ENCODE results near the gene SPOUT1. TPM values are rescaled to one million over a fixed set of nuclear protein-coding genes. Genes with fewer than 3 reads are reported as not detected.

SPOUT1 gene
- total and polyA plus RNA-seq, 2 of the 13 experiments (the other 11 are each of a cell fraction or from before 2014, with no cell fraction given), result 39.0 to 45.8 TPM

- peak; percentile 70; the same call in 1 of the 2 replicates for TF ChIP-seq FOXK1 (CRISPR knock-in tag; IDR thresholded peaks at IDR 0.05; ENCODE audit: borderline replicate concordance, low read depth)
- no peak; the same call in 1 of the 2 replicates for TF ChIP-seq IKZF5 (CRISPR knock-in tag; IDR thresholded peaks at IDR 0.05)
- TF ChIP-seq ZSCAN20 (CRISPR knock-in tag; IDR thresholded peaks at IDR 0.05; ENCODE audit: borderline replicate concordance), result no peak
- 0 out of 2 replicates have a peak, but pooled peaks have one; percentile 38 for TF ChIP-seq ZNF44 (CRISPR knock-in tag; IDR thresholded peaks at IDR 0.05)
- TF ChIP-seq POLR2G (IDR thresholded peaks at IDR 0.05; ENCODE audit: low read depth, low read length), result peak; percentile 95
- TF ChIP-seq DNMT1 (CRISPR knock-in tag; IDR thresholded peaks at IDR 0.05), result no peak
- TF ChIP-seq ZNF792 (CRISPR knock-in tag; IDR thresholded peaks at IDR 0.05), result peak; percentile 73; the same call in 1 of the 2 replicates
- no peak for TF ChIP-seq PBX2 (CRISPR knock-in tag; IDR thresholded peaks at IDR 0.05)
- peak; percentile 20; the same call in 1 of the 2 replicates for TF ChIP-seq MED1 (CRISPR knock-in tag; IDR thresholded peaks at IDR 0.05)
- peak; percentile 59; the same call in 1 of the 2 replicates for TF ChIP-seq TFDP1 (CRISPR knock-in tag; IDR thresholded peaks at IDR 0.05; ENCODE audit: borderline replicate concordance)
- no peak for TF ChIP-seq XBP1 (CRISPR knock-in tag; IDR thresholded peaks at IDR 0.05)
- peak; percentile 14; the same call in 1 of the 2 replicates for TF ChIP-seq CSRNP1 (CRISPR knock-in tag; IDR thresholded peaks at IDR 0.05)
- TF ChIP-seq ZFAT (CRISPR knock-in tag; conservative IDR thresholded peaks at IDR 0.05), result no peak
- no peak for TF ChIP-seq NR2F2 (IDR thresholded peaks at IDR 0.05; ENCODE audit: borderline replicate concordance, low read depth)
- TF ChIP-seq ZNF251 (CRISPR knock-in tag; IDR thresholded peaks at IDR 0.05), result no peak
- peak; percentile 56; the same call in 1 of the 2 replicates for TF ChIP-seq YEATS4 (CRISPR knock-in tag; IDR thresholded peaks at IDR 0.05; ENCODE audit: borderline replicate concordance)
- peak; percentile 49; the same call in 1 of the 2 replicates for TF ChIP-seq UBTF (CRISPR knock-in tag; IDR thresholded peaks at IDR 0.05)
- no peak for TF ChIP-seq ZBTB1 (CRISPR knock-in tag; IDR thresholded peaks at IDR 0.05; ENCODE audit: borderline replicate concordance)
- no peak for TF ChIP-seq PAX8 (CRISPR knock-in tag; IDR thresholded peaks at IDR 0.05; ENCODE audit: borderline replicate concordance)
- TF ChIP-seq TARDBP (CRISPR knock-in tag; IDR thresholded peaks at IDR 0.05), result peak; percentile 79
- no peak for TF ChIP-seq ZBTB34 (CRISPR knock-in tag; IDR thresholded peaks at IDR 0.05)
Observed at GRCh38 chr9:128818099-128818838, 11.3 kb downstream of the SPOUT1 start, which contains the start of gene ENDOG (continued).
